ENCODE measurements around the gene CTNNAL1.
A peak's percentile ranks its signal among the peaks of the same experiment; 100 is the strongest.
"Not testable (repeated sequence)": the region's sequence is repeated elsewhere in the genome, so short reads cannot be mapped to it uniquely, and the experiment has no call there.

The CTNNAL1 gene

GRCh38 chr9:108983885-108984284, 29.4 kb downstream of the CTNNAL1 start:
- Histone ChIP-seq H3K4me1 (ENCODE audit: control insufficient read depth, insufficient read depth, low read length) (peaks cover 6% of the 10 kb centered on the region), H3K9me3 (ENCODE audit: control insufficient read depth in 2 of 2, low read length in 2 of 2) (no peaks in the 10 kb centered on the region), H3K36me3 (ENCODE audit: control insufficient read depth in 2 of 2, insufficient read depth in 2 of 2, low read length in 2 of 2) (peaks cover 0 to 2% of the 10 kb centered on the region in 2 donors), H3K27ac (ENCODE audit: low read length) (no peak overlapping the region), H3K9ac (ENCODE audit: low read length in 2 of 2) (no peak overlapping the region), H3K4me3 (ENCODE audit: low read length in 2 of 2) (no peak overlapping the region), H3K27me3 (ENCODE audit: control insufficient read depth in 1 of 2, insufficient read depth in 2 of 2, low read length in 2 of 2) (no peaks in the 10 kb centered on the region)

- Histone ChIP-seq H3K27me3 (ENCODE audit: control insufficient read depth in 1 of 2, insufficient read depth in 2 of 2, low read length in 2 of 2) (no peaks in the 10 kb centered on the region), H3K36me3 (ENCODE audit: control insufficient read depth in 2 of 2, insufficient read depth in 2 of 2, low read length in 2 of 2) (peaks cover 0 to 4% of the 10 kb centered on the region in 2 donors), H3K9ac (ENCODE audit: low read length in 2 of 2) (no peak overlapping the region), H3K27ac (ENCODE audit: low read length) (no peak overlapping the region), H3K4me3 (ENCODE audit: low read length in 2 of 2) (no peak overlapping the region), H3K4me1 (ENCODE audit: control insufficient read depth, insufficient read depth, low read length) (peaks cover 17% of the 10 kb centered on the region), H3K9me3 (ENCODE audit: control insufficient read depth in 2 of 2, low read length in 2 of 2) (no peaks in the 10 kb centered on the region)
These were observed 32.4 kb downstream of the CTNNAL1 start for GRCh38 chr9:108980893-108981292.

GRCh38 chr9:108978205-108978604, 35.1 kb downstream of the CTNNAL1 start:
- Histone ChIP-seq H3K4me1 (ENCODE audit: control insufficient read depth, insufficient read depth, low read length) (peaks cover 21% of the 10 kb centered on the region), H3K27me3 (ENCODE audit: control insufficient read depth in 1 of 2, insufficient read depth in 2 of 2, low read length in 2 of 2) (no peaks in the 10 kb centered on the region), H3K9ac (ENCODE audit: low read length in 2 of 2) (no peak overlapping the region), H3K27ac (ENCODE audit: low read length) (peak overlapping the region; percentile 70), H3K4me3 (ENCODE audit: low read length in 2 of 2) (no peak overlapping the region), H3K36me3 (ENCODE audit: control insufficient read depth in 2 of 2, insufficient read depth in 2 of 2, low read length in 2 of 2) (peaks cover 4% of the 10 kb centered on the region in 2 donors), H3K9me3 (ENCODE audit: control insufficient read depth in 2 of 2, low read length in 2 of 2) (no peaks in the 10 kb centered on the region)

- no peaks in the 10 kb centered on the region for H3K9me3 ChIP-seq (ENCODE audit: control insufficient read depth in 2 of 2, low read length in 2 of 2)
- peaks cover 22% of the 10 kb centered on the region for H3K4me1 ChIP-seq (ENCODE audit: control insufficient read depth, insufficient read depth, low read length)
- H3K4me3 ChIP-seq (ENCODE audit: low read length in 2 of 2) = no peak overlapping the region
- peaks cover 8 to 9% of the 10 kb centered on the region in 2 donors for H3K36me3 ChIP-seq (ENCODE audit: control insufficient read depth in 2 of 2, insufficient read depth in 2 of 2, low read length in 2 of 2)
- H3K9ac ChIP-seq (ENCODE audit: low read length in 2 of 2) = no peak overlapping the region
- H3K27ac ChIP-seq (ENCODE audit: low read length) = no peak overlapping the region
- H3K27me3 ChIP-seq (ENCODE audit: control insufficient read depth in 1 of 2, insufficient read depth in 2 of 2, low read length in 2 of 2) = no peaks in the 10 kb centered on the region
These were observed 39.4 kb downstream of the CTNNAL1 start for GRCh38 chr9:108973895-108974294.

- H3K27me3 ChIP-seq (ENCODE audit: control insufficient read depth in 1 of 2, insufficient read depth in 2 of 2, low read length in 2 of 2) = no peaks in the 10 kb centered on the region
- H3K9me3 ChIP-seq (ENCODE audit: control insufficient read depth in 2 of 2, low read length in 2 of 2) = no peaks in the 10 kb centered on the region
- no peak overlapping the region for H3K9ac ChIP-seq (ENCODE audit: low read length in 2 of 2)
- H3K4me1 ChIP-seq (ENCODE audit: control insufficient read depth, insufficient read depth, low read length) = peaks cover 24% of the 10 kb centered on the region
- peaks cover 8 to 9% of the 10 kb centered on the region in 2 donors for H3K36me3 ChIP-seq (ENCODE audit: control insufficient read depth in 2 of 2, insufficient read depth in 2 of 2, low read length in 2 of 2)
- peak overlapping the region; percentile 24 for H3K27ac ChIP-seq (ENCODE audit: low read length)
- H3K4me3 ChIP-seq (ENCODE audit: low read length in 2 of 2) = no peak overlapping the region
These were observed 40.6 kb downstream of the CTNNAL1 start for GRCh38 chr9:108972626-108973209.

- Histone ChIP-seq H3K27me3 (ENCODE audit: control insufficient read depth in 1 of 2, insufficient read depth in 2 of 2, low read length in 2 of 2) (no peaks in the 10 kb centered on the region), H3K9ac (ENCODE audit: low read length in 2 of 2) (no peak overlapping the region), H3K4me1 (ENCODE audit: control insufficient read depth, insufficient read depth, low read length) (peaks cover 23% of the 10 kb centered on the region), H3K36me3 (ENCODE audit: control insufficient read depth in 2 of 2, insufficient read depth in 2 of 2, low read length in 2 of 2) (peaks cover 8 to 9% of the 10 kb centered on the region in 2 donors), H3K9me3 (ENCODE audit: control insufficient read depth in 2 of 2, low read length in 2 of 2) (no peaks in the 10 kb centered on the region), H3K27ac (ENCODE audit: low read length) (peak overlapping the region; percentile 24), H3K4me3 (ENCODE audit: low read length in 2 of 2) (no peak overlapping the region)
These were observed 41.1 kb downstream of the CTNNAL1 start for GRCh38 chr9:108972186-108972585.

GRCh38 chr9:108971392-108971791, 41.9 kb downstream of the CTNNAL1 start:
- not testable (repeated sequence) for H3K27ac ChIP-seq (ENCODE audit: low read length); H3K4me3 ChIP-seq (ENCODE audit: low read length in 2 of 2); H3K36me3 ChIP-seq (ENCODE audit: control insufficient read depth in 2 of 2, insufficient read depth in 2 of 2, low read length in 2 of 2); H3K27me3 ChIP-seq (ENCODE audit: control insufficient read depth in 1 of 2, insufficient read depth in 2 of 2, low read length in 2 of 2); H3K9ac ChIP-seq (ENCODE audit: low read length in 2 of 2); H3K9me3 ChIP-seq (ENCODE audit: control insufficient read depth in 2 of 2, low read length in 2 of 2)
- peaks cover 23% of the 10 kb centered on the region for H3K4me1 ChIP-seq (ENCODE audit: control insufficient read depth, insufficient read depth, low read length)

- Histone ChIP-seq H3K4me3 (ENCODE audit: low read length in 2 of 2) (no peak overlapping the region), H3K4me1 (ENCODE audit: control insufficient read depth, insufficient read depth, low read length) (peaks cover 19% of the 10 kb centered on the region), H3K9ac (ENCODE audit: low read length in 2 of 2) (no peak overlapping the region), H3K36me3 (ENCODE audit: control insufficient read depth in 2 of 2, insufficient read depth in 2 of 2, low read length in 2 of 2) (peaks cover 6 to 13% of the 10 kb centered on the region in 2 donors), H3K27me3 (ENCODE audit: control insufficient read depth in 1 of 2, insufficient read depth in 2 of 2, low read length in 2 of 2) (no peaks in the 10 kb centered on the region), H3K9me3 (ENCODE audit: control insufficient read depth in 2 of 2, low read length in 2 of 2) (no peaks in the 10 kb centered on the region), H3K27ac (ENCODE audit: low read length) (no peak overlapping the region)
These were observed 45.4 kb downstream of the CTNNAL1 start for GRCh38 chr9:108967916-108968315.

GRCh38 chr9:108963459-108964143, 49.7 kb downstream of the CTNNAL1 start:
- Histone ChIP-seq H3K4me1 (ENCODE audit: control insufficient read depth, insufficient read depth, low read length) (peaks cover 11% of the 10 kb centered on the region), H3K36me3 (ENCODE audit: control insufficient read depth in 2 of 2, insufficient read depth in 2 of 2, low read length in 2 of 2) (peaks cover 0 to 12% of the 10 kb centered on the region in 2 donors), H3K9me3 (ENCODE audit: control insufficient read depth in 2 of 2, low read length in 2 of 2) (no peaks in the 10 kb centered on the region), H3K27me3 (ENCODE audit: control insufficient read depth in 1 of 2, insufficient read depth in 2 of 2, low read length in 2 of 2) (no peaks in the 10 kb centered on the region), H3K27ac (ENCODE audit: low read length) (no peak overlapping the region), H3K9ac (ENCODE audit: low read length in 2 of 2) (no peak overlapping the region), H3K4me3 (ENCODE audit: low read length in 2 of 2) (no peak overlapping the region)

GRCh38 chr9:108961151-108961550, 52.1 kb downstream of the CTNNAL1 start:
- H3K27me3 ChIP-seq (ENCODE audit: control insufficient read depth in 1 of 2, insufficient read depth in 2 of 2, low read length in 2 of 2) = no peaks in the 10 kb centered on the region
- H3K9ac ChIP-seq (ENCODE audit: low read length in 2 of 2) = no peak overlapping the region
- no peak overlapping the region for H3K27ac ChIP-seq (ENCODE audit: low read length)
- H3K9me3 ChIP-seq (ENCODE audit: control insufficient read depth in 2 of 2, low read length in 2 of 2) = no peaks in the 10 kb centered on the region
- no peak overlapping the region for H3K4me3 ChIP-seq (ENCODE audit: low read length in 2 of 2)
- H3K4me1 ChIP-seq (ENCODE audit: control insufficient read depth, insufficient read depth, low read length) = no peaks in the 10 kb centered on the region
- peaks cover 0 to 12% of the 10 kb centered on the region in 2 donors for H3K36me3 ChIP-seq (ENCODE audit: control insufficient read depth in 2 of 2, insufficient read depth in 2 of 2, low read length in 2 of 2)

- no peak overlapping the region for H3K9ac ChIP-seq (ENCODE audit: low read length in 2 of 2)
- H3K36me3 ChIP-seq (ENCODE audit: control insufficient read depth in 2 of 2, insufficient read depth in 2 of 2, low read length in 2 of 2) = peaks cover 0 to 9% of the 10 kb centered on the region in 2 donors
- no peak overlapping the region for H3K4me3 ChIP-seq (ENCODE audit: low read length in 2 of 2)
- H3K27ac ChIP-seq (ENCODE audit: low read length) = no peak overlapping the region
- no peaks in the 10 kb centered on the region for H3K9me3 ChIP-seq (ENCODE audit: control insufficient read depth in 2 of 2, low read length in 2 of 2)
- H3K4me1 ChIP-seq (ENCODE audit: control insufficient read depth, insufficient read depth, low read length) = no peaks in the 10 kb centered on the region
- no peaks in the 10 kb centered on the region for H3K27me3 ChIP-seq (ENCODE audit: control insufficient read depth in 1 of 2, insufficient read depth in 2 of 2, low read length in 2 of 2)
These were observed 53.0 kb downstream of the CTNNAL1 start for GRCh38 chr9:108960331-108960730.
